Astrocyte of the spinal cord (primary cell): Measurements from ENCODE around the gene COPS9.

Experiments
- DNase-seq: peaks from one replicate; pipeline ENCODE4 v3.0.0; 2011; ENCODE audit warnings: low read depth, low spot score
- H3K4me3 ChIP-seq: 2 replicates; pipeline ENCODE4 v1.5.1; 2011; ENCODE audit warnings: low read depth, mild to moderate bottlenecking, low read length, moderate library complexity
- CTCF ChIP-seq: IDR thresholded peaks from 2 replicates; pipeline ENCODE4 v1.5.1; 2012; ENCODE audit warnings: low read depth, mild to moderate bottlenecking, low read length, inconsistent platforms
- in situ Hi-C: cut with HindIII; loops from 2 replicates; pipeline ENCODE4 v1.10.0; 2017; ENCODE audit warnings: low sequenced_read_pairs

Gene COPS9

GRCh38 chr2:240149943-240150784 lies 14.1 kb upstream of the COPS9 start:
- peak; percentile 22 for DNase-seq
- peak; percentile 93 for TF ChIP-seq CTCF
- in situ Hi-C loops = no loop called here
- H3K4me3 ChIP-seq = no peak overlapping the region

- in situ Hi-C loops = no loop called here
- no peak for DNase-seq
- TF ChIP-seq CTCF = no peak
- no peak overlapping the region for H3K4me3 ChIP-seq
Observed at GRCh38 chr2:240147911-240148587, 11.9 kb upstream of the COPS9 start.

GRCh38 chr2:240147382-240147781 lies 11.3 kb upstream of the COPS9 start:
- no peak for DNase-seq
- no peak for TF ChIP-seq CTCF
- H3K4me3 ChIP-seq = no peak overlapping the region
- in situ Hi-C loops = no loop called here

GRCh38 chr2:240146627-240147278 lies 10.6 kb upstream of the COPS9 start:
- no peak for DNase-seq
- no peak for TF ChIP-seq CTCF
- in situ Hi-C loops = no loop called here
- H3K4me3 ChIP-seq = no peak overlapping the region

- DNase-seq = no peak
- TF ChIP-seq CTCF = no peak
- H3K4me3 ChIP-seq = no peak overlapping the region
- in situ Hi-C loops = no loop called here
Observed at GRCh38 chr2:240146141-240146561, 10.0 kb upstream of the COPS9 start.

GRCh38 chr2:240145461-240145860 lies 9.4 kb upstream of the COPS9 start:
- no peak for DNase-seq
- TF ChIP-seq CTCF = no peak
- in situ Hi-C loops = no loop called here
- H3K4me3 ChIP-seq = no peak overlapping the region
